ENCODE measurements around the gene KRTAP10-4. TPM values are rescaled to one million over a fixed set of nuclear protein-coding genes. Genes with fewer than 3 reads are reported as not detected.

The KRTAP10-4 gene
- total RNA-seq, 4 donors from 2014 or later, result not detected

DNA sequence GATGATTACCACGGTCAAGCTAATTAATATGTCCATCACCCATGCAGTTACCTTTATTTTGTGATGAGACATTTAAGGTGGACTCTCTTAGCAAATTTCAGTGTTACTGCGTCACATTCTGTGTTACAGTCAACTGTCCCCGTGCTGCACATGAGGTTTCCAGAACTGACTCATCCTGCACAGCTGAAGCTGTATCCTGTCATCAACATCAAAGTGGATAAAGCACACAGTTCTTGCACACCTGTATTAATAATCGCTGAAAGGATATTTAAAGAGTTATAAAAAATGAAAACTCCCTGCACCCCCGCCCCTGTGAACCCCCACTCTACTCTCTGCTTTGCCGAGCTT lies 10.2 kb downstream of the KRTAP10-4 start:
- peaks cover 9 to 12% of the 10 kb centered on the region in 2 donors for H3K9me3 ChIP-seq
- no peak overlapping the region for H3K27ac ChIP-seq
- peaks cover 17% of the 10 kb centered on the region for H3K27me3 ChIP-seq
- no peaks in the 10 kb centered on the region for H3K4me1 ChIP-seq
- intact Hi-C loops (cut with DNase I; ENCODE audit: low total_unique reads), result no loop called here
- TF ChIP-seq POLR2AphosphoS5 (IDR thresholded peaks at IDR 0.05), result no peak
- no peak for TF ChIP-seq CTCF (IDR thresholded peaks at IDR 0.05)
- TF ChIP-seq POLR2A (IDR thresholded peaks at IDR 0.05), result no peak
- no peak for TF ChIP-seq EP300 (IDR thresholded peaks at IDR 0.05; ENCODE audit: low read depth)
- H3K4me3 ChIP-seq, result no peak overlapping the region
- in situ Hi-C loops (cut with MboI; ENCODE audit: low pct_ligation_motif_present in 1 of 4, low pct_unique_long_range_greater_than_20kb in 1 of 4, low sequenced_read_pairs in 3 of 4), result loop anchor here in 2 of 4 donors (25.0 kb wide), 1 partner anchor 104 kb away; the partner anchor contains the start of genes KRTAP10-12 (in 2 of the 2) and KRTAP12-1 (in 2 of the 2)
- no peaks in the 10 kb centered on the region for H3K36me3 ChIP-seq
- WGBS, 2 donors (ENCODE audit: low coverage in 1 of 2), result 72 to 74% methylated on average over 5 to 6 of the region's 6 CpGs
- DNase-seq, result no peak

DNA sequence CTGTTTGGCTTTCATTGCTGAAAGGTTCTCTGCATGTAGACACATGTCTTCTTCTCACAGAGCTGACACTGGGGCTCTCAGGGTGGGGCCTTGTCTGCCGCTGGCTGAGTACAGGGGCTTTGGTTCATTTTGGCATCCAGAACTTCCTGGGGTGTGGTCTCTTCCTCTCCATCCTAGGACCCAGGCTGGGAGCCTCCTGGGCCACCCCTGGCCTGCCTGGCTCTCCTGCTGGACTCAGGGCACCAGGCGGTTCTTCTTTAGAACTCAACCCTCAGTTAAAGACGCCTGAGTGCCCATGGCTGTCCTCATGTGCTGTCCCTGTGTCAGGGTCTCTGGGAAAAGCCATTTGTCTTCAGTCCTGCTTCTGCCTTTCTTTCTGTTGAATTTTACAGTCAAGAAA lies 12.4 kb downstream of the KRTAP10-4 start:
- Histone ChIP-seq H3K36me3 (no peaks in the 10 kb centered on the region), H3K4me1 (no peaks in the 10 kb centered on the region), H3K9me3 (peaks cover 7 to 9% of the 10 kb centered on the region in 2 donors), H3K4me3 (no peak overlapping the region), H3K27ac (no peak overlapping the region), H3K27me3 (peaks cover 31% of the 10 kb centered on the region)
- in situ Hi-C loops (cut with MboI; ENCODE audit: low pct_ligation_motif_present in 1 of 4, low pct_unique_long_range_greater_than_20kb in 1 of 4, low sequenced_read_pairs in 3 of 4), result loop anchor here in 2 of 4 donors (25.0 kb wide), 1 partner anchor 101 kb away; the partner anchor contains the start of genes KRTAP10-12 (in 2 of the 2) and KRTAP12-1 (in 2 of the 2)
- intact Hi-C loops (cut with DNase I; ENCODE audit: low total_unique reads), result no loop called here
- no peak for TF ChIP-seq POLR2AphosphoS5 (IDR thresholded peaks at IDR 0.05)
- no peak for TF ChIP-seq CTCF (IDR thresholded peaks at IDR 0.05)
- no peak for TF ChIP-seq EP300 (IDR thresholded peaks at IDR 0.05; ENCODE audit: low read depth)
- no peak for TF ChIP-seq POLR2A (IDR thresholded peaks at IDR 0.05)
- DNase-seq, result no peak
- WGBS, 2 donors (ENCODE audit: low coverage in 1 of 2), result 82% methylated on average over 3 of the region's 3 CpGs; no CpG with 5 or more reads in 1 of the 2 donors

- intact Hi-C loops (cut with DNase I; ENCODE audit: low total_unique reads) (no loop called here), in situ Hi-C loops (cut with MboI; ENCODE audit: low pct_ligation_motif_present in 1 of 4, low pct_unique_long_range_greater_than_20kb in 1 of 4, low sequenced_read_pairs in 3 of 4) (loop anchor here in 2 of 4 donors (25.0 kb wide), 1 partner anchor 98 kb away; the partner anchor contains the start of genes KRTAP10-12 (in 2 of the 2) and KRTAP12-1 (in 2 of the 2))
- DNase-seq, result no peak
- Histone ChIP-seq H3K4me1 (no peaks in the 10 kb centered on the region), H3K9me3 (no peaks in the 10 kb centered on the region), H3K4me3 (no peak overlapping the region), H3K36me3 (no peaks in the 10 kb centered on the region), H3K27ac (no peak overlapping the region), H3K27me3 (peaks cover 54% of the 10 kb centered on the region)
- TF ChIP-seq CTCF (IDR thresholded peaks at IDR 0.05) (no peak), POLR2A (IDR thresholded peaks at IDR 0.05) (no peak), EP300 (IDR thresholded peaks at IDR 0.05; ENCODE audit: low read depth) (no peak), POLR2AphosphoS5 (IDR thresholded peaks at IDR 0.05) (no peak)
- WGBS, 2 donors (ENCODE audit: low coverage in 1 of 2), result 86 to 100% methylated on average over 1 to 2 of the region's 2 CpGs
Measured at GRCh38 chr21:44589094-44589493, 15.6 kb downstream of the KRTAP10-4 start.

- WGBS, 2 donors (ENCODE audit: low coverage in 1 of 2), result 77 to 100% methylated on average over 1 to 24 of the region's 24 CpGs
- Histone ChIP-seq H3K27me3 (peaks cover 55% of the 10 kb centered on the region), H3K4me3 (no peak overlapping the region), H3K27ac (no peak overlapping the region), H3K4me1 (no peaks in the 10 kb centered on the region), H3K9me3 (no peaks in the 10 kb centered on the region), H3K36me3 (no peaks in the 10 kb centered on the region)
- in situ Hi-C loops (cut with MboI; ENCODE audit: low pct_ligation_motif_present in 1 of 4, low pct_unique_long_range_greater_than_20kb in 1 of 4, low sequenced_read_pairs in 3 of 4) (loop anchor here in 2 of 4 donors (25.0 kb wide), 1 partner anchor 98 kb away; the partner anchor contains the start of genes KRTAP10-12 (in 2 of the 2) and KRTAP12-1 (in 2 of the 2)), intact Hi-C loops (cut with DNase I; ENCODE audit: low total_unique reads) (no loop called here)
- TF ChIP-seq POLR2AphosphoS5 (IDR thresholded peaks at IDR 0.05) (no peak), EP300 (IDR thresholded peaks at IDR 0.05; ENCODE audit: low read depth) (no peak), POLR2A (IDR thresholded peaks at IDR 0.05) (no peak), CTCF (IDR thresholded peaks at IDR 0.05) (no peak)
- DNase-seq, result no peak
Measured at GRCh38 chr21:44589586-44590305, 16.2 kb downstream of the KRTAP10-4 start.

All from transverse colon (tissue), 4 donors.